A549 (cell line): Measurements from ENCODE around the gene ZNF32.

Experiments used
- BHLHE40 ChIP-seq: IDR thresholded peaks from 2 replicates; pipeline ENCODE4 v1.6.1; 2012; ENCODE audit warnings: low read depth, low read length, inconsistent platforms
- CTCF ChIP-seq: fragments of >200 bp; sonication (Bioruptor Twin); formaldehyde crosslinking; IDR thresholded peaks from 3 replicates; pipeline ENCODE4 v1.5.1; 2016

GRCh38 chr10:43610636-43611035 is 38.0 kb downstream of the ZNF32 start:
- TF ChIP-seq BHLHE40: no peak
- no peak for TF ChIP-seq CTCF
